Retina (tissue), 1 donor: ENCODE data around the gene PIEZO2.
"Not testable (repeated sequence)": the region's sequence is repeated elsewhere in the genome, so short reads cannot be mapped to it uniquely, and the experiment has no call there.

Experiments
- DNase-seq: peaks from one replicate; pipeline ENCODE4 v3.0.0-alpha.2; 2016

The PIEZO2 gene

GRCh38 chr18:10923551-10924070 is 225.8 kb downstream of the PIEZO2 start:
- no peak for DNase-seq

- DNase-seq: no peak
Observed at GRCh38 chr18:10923141-10923540, 226.2 kb downstream of the PIEZO2 start.

GRCh38 chr18:10922712-10923111 is 226.7 kb downstream of the PIEZO2 start:
- DNase-seq: not testable (repeated sequence)

GRCh38 chr18:10920309-10920708 is 229.1 kb downstream of the PIEZO2 start:
- not testable (repeated sequence) for DNase-seq

GRCh38 chr18:10919851-10920250 is 229.5 kb downstream of the PIEZO2 start:
- DNase-seq: no peak

- DNase-seq: no peak
Observed at GRCh38 chr18:10916865-10917264, 232.5 kb downstream of the PIEZO2 start.

- DNase-seq: no peak
Observed at GRCh38 chr18:10916387-10916786, 233.0 kb downstream of the PIEZO2 start.

- not testable (repeated sequence) for DNase-seq
Observed at GRCh38 chr18:10915748-10916147, 233.6 kb downstream of the PIEZO2 start.

- not testable (repeated sequence) for DNase-seq
Observed at GRCh38 chr18:10914610-10915009, 234.8 kb downstream of the PIEZO2 start.

GRCh38 chr18:10913919-10914318 is 235.4 kb downstream of the PIEZO2 start:
- DNase-seq: no peak

GRCh38 chr18:10912790-10913545 is 236.4 kb downstream of the PIEZO2 start:
- DNase-seq: no peak

GRCh38 chr18:10909724-10910123 is 239.6 kb downstream of the PIEZO2 start:
- DNase-seq: no peak

GRCh38 chr18:10908760-10909159 is 240.6 kb downstream of the PIEZO2 start:
- no peak for DNase-seq

- no peak for DNase-seq
Observed at GRCh38 chr18:10907749-10908148, 241.6 kb downstream of the PIEZO2 start.

- DNase-seq: no peak
Observed at GRCh38 chr18:10901329-10901728, 248.0 kb downstream of the PIEZO2 start.

- no peak for DNase-seq
Observed at GRCh38 chr18:10900435-10900834, 248.9 kb downstream of the PIEZO2 start.

GRCh38 chr18:10899481-10899880 is 249.9 kb downstream of the PIEZO2 start:
- DNase-seq: no peak

GRCh38 chr18:10898417-10898974 is 250.9 kb downstream of the PIEZO2 start:
- no peak for DNase-seq

GRCh38 chr18:10896851-10897250 is 252.5 kb downstream of the PIEZO2 start:
- DNase-seq: no peak

GRCh38 chr18:10895976-10896375 is 253.4 kb downstream of the PIEZO2 start:
- DNase-seq: no peak

- DNase-seq: no peak
Observed at GRCh38 chr18:10894501-10894900, 254.9 kb downstream of the PIEZO2 start.

- DNase-seq: no peak
Observed at GRCh38 chr18:10893761-10894160, 255.6 kb downstream of the PIEZO2 start.

- no peak for DNase-seq
Observed at GRCh38 chr18:10893196-10893595, 256.2 kb downstream of the PIEZO2 start.

GRCh38 chr18:10892786-10893185 is 256.6 kb downstream of the PIEZO2 start:
- DNase-seq: no peak
